ENCODE data around the gene KMT2B. TPM values are rescaled to one million over a fixed set of nuclear protein-coding genes. Genes with fewer than 3 reads are reported as not detected.

KMT2B gene
- total RNA-seq, 4 donors from 2014 or later, result 33.1 to 74.7 (median 42.0) TPM

DNA sequence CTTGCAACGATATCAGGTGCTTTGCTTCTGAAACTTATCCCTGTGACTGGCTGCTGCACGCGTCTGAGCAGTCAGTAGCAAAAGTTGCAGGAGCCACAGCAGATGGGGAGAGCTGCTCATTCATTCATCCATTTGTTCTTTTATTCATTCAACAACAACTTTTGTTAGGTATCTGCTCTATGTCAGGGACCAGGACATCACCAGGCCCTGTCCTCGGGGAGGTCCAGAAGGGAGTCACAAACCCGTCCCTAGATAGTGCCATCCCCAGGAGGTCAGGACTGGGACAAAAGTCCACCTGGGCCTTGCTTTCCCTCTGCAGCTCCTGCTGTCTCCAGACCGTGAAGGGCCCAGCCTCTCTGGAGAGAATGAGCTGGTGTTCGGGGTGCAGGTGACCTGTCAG, 60.2 kb downstream of the KMT2B start:
- TF ChIP-seq POLR2A (IDR thresholded peaks at IDR 0.05), result no peak
- TF ChIP-seq, protein P1, sequence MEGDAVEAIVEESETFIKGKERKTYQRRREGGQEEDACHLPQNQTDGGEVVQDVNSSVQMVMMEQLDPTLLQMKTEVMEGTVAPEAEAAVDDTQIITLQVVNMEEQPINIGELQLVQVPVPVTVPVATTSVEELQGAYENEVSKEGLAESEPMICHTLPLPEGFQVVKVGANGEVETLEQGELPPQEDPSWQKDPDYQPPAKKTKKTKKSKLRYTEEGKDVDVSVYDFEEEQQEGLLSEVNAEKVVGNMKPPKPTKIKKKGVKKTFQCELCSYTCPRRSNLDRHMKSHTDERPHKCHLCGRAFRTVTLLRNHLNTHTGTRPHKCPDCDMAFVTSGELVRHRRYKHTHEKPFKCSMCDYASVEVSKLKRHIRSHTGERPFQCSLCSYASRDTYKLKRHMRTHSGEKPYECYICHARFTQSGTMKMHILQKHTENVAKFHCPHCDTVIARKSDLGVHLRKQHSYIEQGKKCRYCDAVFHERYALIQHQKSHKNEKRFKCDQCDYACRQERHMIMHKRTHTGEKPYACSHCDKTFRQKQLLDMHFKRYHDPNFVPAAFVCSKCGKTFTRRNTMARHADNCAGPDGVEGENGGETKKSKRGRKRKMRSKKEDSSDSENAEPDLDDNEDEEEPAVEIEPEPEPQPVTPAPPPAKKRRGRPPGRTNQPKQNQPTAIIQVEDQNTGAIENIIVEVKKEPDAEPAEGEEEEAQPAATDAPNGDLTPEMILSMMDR (IDR thresholded peaks at IDR 0.05), result no peak
- WGBS, 2 donors, result 75 to 99% methylated on average over 7 of the region's 7 CpGs
- no peak for DNase-seq (ENCODE audit: low spot score in 2 of 2)
- intact Hi-C loops (cut with DNase I; ENCODE audit: low total_unique reads), result no loop called here
- H3K4me3 ChIP-seq (ENCODE audit: low read depth, poor library complexity, severe bottlenecking), result no peak overlapping the region

DNA sequence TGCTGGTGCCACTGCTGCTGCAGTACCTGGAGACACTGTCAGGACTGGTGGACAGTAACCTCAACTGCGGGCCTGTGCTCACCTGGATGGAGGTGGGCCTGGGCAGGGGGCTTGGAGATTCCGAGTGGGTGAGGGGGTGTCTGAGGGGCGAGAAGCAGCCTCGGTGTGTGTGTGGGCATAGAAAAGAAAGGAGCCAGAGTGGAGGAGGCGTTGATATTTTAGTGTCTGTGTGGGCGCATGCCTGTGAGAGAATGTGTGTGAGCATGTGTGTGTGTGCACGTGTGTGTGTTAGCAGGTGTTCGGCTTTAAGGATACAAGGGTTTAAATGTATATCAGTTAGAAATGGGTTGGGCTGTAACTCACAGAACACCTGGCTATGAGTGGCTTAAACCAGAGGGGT, 61.2 kb downstream of the KMT2B start:
- intact Hi-C loops (cut with DNase I; ENCODE audit: low total_unique reads), result no loop called here
- 85 to 87% methylated on average over 8 of the region's 8 CpGs for WGBS, 2 donors
- no peak overlapping the region for H3K4me3 ChIP-seq (ENCODE audit: low read depth, poor library complexity, severe bottlenecking)
- DNase-seq (ENCODE audit: low spot score in 2 of 2), result no peak
- TF ChIP-seq, protein P1 (IDR thresholded peaks at IDR 0.05), result no peak
- no peak for TF ChIP-seq POLR2A (IDR thresholded peaks at IDR 0.05)

DNA sequence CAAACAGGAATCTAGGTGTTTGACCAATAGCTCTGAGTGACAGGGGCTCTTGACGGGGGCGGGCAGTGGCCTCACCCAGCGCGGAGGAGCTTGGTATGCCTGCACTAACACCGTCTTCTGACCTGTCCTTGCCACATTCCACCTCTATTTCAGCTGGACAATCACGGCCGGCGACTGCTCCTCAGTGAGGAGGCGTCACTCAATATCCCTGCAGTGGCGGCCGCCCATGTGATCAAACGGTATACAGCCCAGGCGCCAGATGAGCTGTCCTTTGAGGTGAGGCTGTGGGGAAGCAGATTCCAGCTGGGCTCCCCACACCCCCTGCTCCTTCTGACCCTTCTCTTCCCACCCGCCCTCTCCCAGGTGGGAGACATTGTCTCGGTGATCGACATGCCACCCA, 62.3 kb downstream of the KMT2B start:
- WGBS, 2 donors, result 90 to 95% methylated on average over 16 of the region's 16 CpGs
- TF ChIP-seq POLR2A (IDR thresholded peaks at IDR 0.05), result no peak
- TF ChIP-seq, protein P1 (IDR thresholded peaks at IDR 0.05), result no peak
- intact Hi-C loops (cut with DNase I; ENCODE audit: low total_unique reads), result no loop called here
- H3K4me3 ChIP-seq (ENCODE audit: low read depth, poor library complexity, severe bottlenecking), result no peak overlapping the region
- DNase-seq (ENCODE audit: low spot score in 2 of 2), result no peak

DNA sequence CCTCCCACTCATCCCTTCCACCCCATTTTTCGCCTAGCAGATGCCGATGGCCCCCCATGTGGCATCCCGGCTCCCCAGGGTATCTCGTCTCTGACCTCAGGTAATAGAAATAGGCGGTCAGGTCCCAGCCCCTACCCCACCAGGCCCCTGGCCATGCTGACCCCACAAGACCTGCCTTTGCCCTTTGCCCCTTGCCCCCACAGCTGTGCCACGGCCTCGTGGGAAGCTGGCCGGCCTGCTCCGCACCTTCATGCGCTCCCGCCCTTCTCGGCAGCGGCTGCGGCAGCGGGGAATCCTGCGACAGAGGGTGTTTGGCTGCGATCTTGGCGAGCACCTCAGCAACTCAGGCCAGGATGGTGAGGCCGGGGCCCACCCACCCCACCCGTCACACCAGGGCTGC, 62.9 kb downstream of the KMT2B start:
- 93 to 95% methylated on average over 19 to 20 of the region's 20 CpGs for WGBS, 2 donors
- DNase-seq (ENCODE audit: low spot score in 2 of 2), result no peak
- TF ChIP-seq POLR2A (IDR thresholded peaks at IDR 0.05), result no peak
- TF ChIP-seq, protein P1 (IDR thresholded peaks at IDR 0.05), result no peak

DNA sequence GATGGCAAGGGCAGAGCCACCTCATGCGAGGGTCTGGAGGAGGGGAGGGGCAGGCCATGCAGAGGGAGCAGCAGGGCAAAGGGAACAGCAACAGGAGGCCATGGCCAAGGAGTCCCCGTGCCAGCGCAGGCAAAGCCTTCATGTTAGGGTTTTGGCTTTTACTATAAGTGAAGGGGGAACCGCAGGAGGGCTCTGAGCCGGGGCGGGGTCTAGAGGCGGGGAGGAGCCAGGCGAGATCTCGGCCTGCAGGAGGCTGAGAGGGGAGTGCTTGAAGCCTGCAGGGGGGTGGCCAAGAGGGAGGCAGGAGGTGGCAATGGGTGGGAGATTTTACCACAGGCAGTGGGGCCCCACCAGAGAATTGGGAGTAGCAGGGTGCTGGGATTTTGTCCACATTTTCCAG, 63.8 kb downstream of the KMT2B start:
- intact Hi-C loops (cut with DNase I; ENCODE audit: low total_unique reads), result no loop called here
- DNase-seq (ENCODE audit: low spot score in 2 of 2), result no peak
- WGBS, 2 donors, result 80 to 90% methylated on average over 9 of the region's 9 CpGs
- TF ChIP-seq, protein P1 (IDR thresholded peaks at IDR 0.05), result no peak
- TF ChIP-seq POLR2A (IDR thresholded peaks at IDR 0.05), result no peak
- no peak overlapping the region for H3K4me3 ChIP-seq (ENCODE audit: low read depth, poor library complexity, severe bottlenecking)

More for the DNA sequence above, 62.9 kb downstream of the KMT2B start:
- intact Hi-C loops (cut with DNase I; ENCODE audit: low total_unique reads), result no loop called here
- no peak overlapping the region for H3K4me3 ChIP-seq (ENCODE audit: low read depth, poor library complexity, severe bottlenecking)

DNA sequence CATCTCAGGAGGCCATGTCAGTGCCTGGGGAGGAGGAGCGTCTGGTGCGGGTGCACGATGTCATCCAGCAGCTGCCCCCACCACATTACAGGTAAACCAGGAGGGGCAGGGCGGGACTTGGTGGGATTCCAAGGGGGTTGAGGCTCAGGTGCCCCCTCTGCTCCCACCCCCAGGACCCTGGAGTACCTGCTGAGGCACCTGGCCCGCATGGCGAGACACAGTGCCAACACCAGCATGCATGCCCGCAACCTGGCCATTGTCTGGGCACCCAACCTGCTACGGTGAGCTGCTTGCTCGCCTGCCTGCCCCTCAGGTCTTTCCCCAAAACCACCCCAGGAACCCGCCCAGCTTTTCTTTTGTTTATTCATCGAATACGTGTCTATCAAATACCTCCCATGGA, 64.8 kb downstream of the KMT2B start:
- intact Hi-C loops (cut with DNase I; ENCODE audit: low total_unique reads), result no loop called here
- DNase-seq (ENCODE audit: low spot score in 2 of 2), result no peak
- 94 to 96% methylated on average over 11 to 12 of the region's 12 CpGs for WGBS, 2 donors
- no peak overlapping the region for H3K4me3 ChIP-seq (ENCODE audit: low read depth, poor library complexity, severe bottlenecking)
- TF ChIP-seq, protein P1 (IDR thresholded peaks at IDR 0.05), result no peak
- TF ChIP-seq POLR2A (IDR thresholded peaks at IDR 0.05), result no peak

Data from lower leg skin (tissue), 4 donors.